Measurements from ENCODE around the gene FNBP1. TPM values are rescaled to one million over a fixed set of nuclear protein-coding genes. Genes with fewer than 3 reads are reported as not detected.
"Not testable (repeated sequence)": the region's sequence is repeated elsewhere in the genome, so short reads cannot be mapped to it uniquely, and the experiment has no call there.

Gene FNBP1
- total RNA-seq, 6 donors from 2014 or later: 34.8 to 85.4 (median 51.6) TPM

DNA sequence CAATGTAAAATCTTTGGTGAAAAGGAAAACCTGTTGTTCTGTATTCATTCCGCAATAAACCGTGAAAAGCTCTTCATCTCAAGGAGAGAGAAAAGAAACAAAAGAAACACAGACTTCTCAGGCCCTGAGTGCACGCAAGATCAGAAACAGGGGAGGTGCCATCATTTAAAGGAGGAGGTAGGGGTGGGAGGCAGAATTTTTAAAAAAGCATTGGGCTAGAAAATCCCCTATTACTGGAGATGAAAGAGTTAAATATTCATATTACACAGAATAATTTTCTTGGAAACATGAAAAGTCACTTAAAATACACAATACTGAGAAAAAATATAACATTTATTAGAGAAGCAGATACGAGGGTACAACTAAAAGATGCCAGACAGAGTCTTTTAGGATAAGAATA, 151.4 kb downstream of the FNBP1 start:
- ATAC-seq (ENCODE audit: low FRiP score in 2 of 2): no peak
- no peak overlapping the region for H3K4me3 ChIP-seq
- TF ChIP-seq POLR2A (IDR thresholded peaks at IDR 0.05): no peak
- TF ChIP-seq CTCF (IDR thresholded peaks at IDR 0.05): no peak
- no peak for TF ChIP-seq EP300 (IDR thresholded peaks at IDR 0.05)
- TF ChIP-seq POLR2AphosphoS5 (IDR thresholded peaks at IDR 0.05): no peak
- no peaks in the 10 kb centered on the region for H3K27me3 ChIP-seq
- 67 to 73% methylated on average over 4 of the region's 4 CpGs for WGBS, 2 donors
- H3K9me3 ChIP-seq: no peaks in the 10 kb centered on the region
- peaks cover 26 to 60% (median 48%) of the 10 kb centered on the region in 4 donors for H3K4me1 ChIP-seq
- H3K36me3 ChIP-seq: peaks cover 0 to 16% (median 2%) of the 10 kb centered on the region in 4 donors
- no peak for DNase-seq
- peak overlapping the region in 3 of 4 donors; percentile 9 to 87 (median 83) for H3K27ac ChIP-seq

- Histone ChIP-seq H3K27ac (peak overlapping the region; percentile 63 to 90 (median 85)), H3K36me3 (peaks cover 0 to 12% (median under 1%) of the 10 kb centered on the region in 4 donors), H3K4me3 (peak overlapping the region in 3 of 4 donors; percentile 16 to 32 (median 32)), H3K4me1 (peaks cover 33 to 67% (median 55%) of the 10 kb centered on the region in 4 donors)
- H3K9me3 ChIP-seq; DNase-seq; H3K27me3 ChIP-seq; ATAC-seq (ENCODE audit: low FRiP score in 2 of 2): not testable (repeated sequence)
- 76 to 79% methylated on average over 14 of the region's 14 CpGs for WGBS, 2 donors
These were observed 152.2 kb downstream of the FNBP1 start for GRCh38 chr9:129890718-129891299.

DNA sequence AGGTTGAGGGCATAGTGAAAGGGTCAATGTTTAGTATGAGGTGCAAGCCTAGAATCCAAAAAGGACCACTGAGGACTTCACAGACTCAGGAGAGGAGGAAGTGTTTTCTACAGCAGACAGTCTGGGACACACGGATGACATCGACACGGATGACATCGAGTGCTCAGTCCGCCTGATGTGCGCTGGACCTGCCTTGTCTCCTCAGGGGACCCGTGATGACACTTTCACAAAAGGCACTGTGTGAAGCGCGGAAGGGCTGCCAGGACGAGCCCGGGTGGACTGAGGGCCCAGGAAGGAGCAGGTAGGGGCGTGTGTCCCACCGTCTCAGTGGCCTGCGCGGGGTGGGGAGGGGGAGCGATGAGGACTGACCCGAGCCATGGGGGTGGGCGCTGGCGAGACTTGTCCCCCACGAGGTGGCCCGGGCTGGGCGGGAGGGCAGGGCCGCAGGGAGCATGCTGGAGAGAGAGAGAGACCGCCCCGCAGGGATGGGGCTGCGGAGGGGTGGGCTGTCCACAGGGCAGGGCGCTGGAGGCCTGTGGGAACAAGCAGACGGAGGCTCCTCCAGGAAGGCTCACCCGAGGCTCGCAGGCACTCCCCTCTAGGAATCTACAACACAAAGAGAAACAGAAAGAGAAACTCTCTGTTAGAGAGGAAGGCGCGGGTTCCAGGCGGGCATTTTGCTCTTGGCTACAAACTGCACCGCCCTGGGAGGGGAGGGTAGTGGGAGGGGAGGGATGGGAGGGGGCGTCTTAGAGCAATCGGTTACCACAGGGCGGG, 152.9 kb downstream of the FNBP1 start:
- peaks cover 38 to 74% (median 60%) of the 10 kb centered on the region in 4 donors for H3K4me1 ChIP-seq
- peak overlapping the region; percentile 63 to 90 (median 85) for H3K27ac ChIP-seq
- peak overlapping the region in 3 of 4 donors; percentile 16 to 32 (median 32) for H3K4me3 ChIP-seq

DNA sequence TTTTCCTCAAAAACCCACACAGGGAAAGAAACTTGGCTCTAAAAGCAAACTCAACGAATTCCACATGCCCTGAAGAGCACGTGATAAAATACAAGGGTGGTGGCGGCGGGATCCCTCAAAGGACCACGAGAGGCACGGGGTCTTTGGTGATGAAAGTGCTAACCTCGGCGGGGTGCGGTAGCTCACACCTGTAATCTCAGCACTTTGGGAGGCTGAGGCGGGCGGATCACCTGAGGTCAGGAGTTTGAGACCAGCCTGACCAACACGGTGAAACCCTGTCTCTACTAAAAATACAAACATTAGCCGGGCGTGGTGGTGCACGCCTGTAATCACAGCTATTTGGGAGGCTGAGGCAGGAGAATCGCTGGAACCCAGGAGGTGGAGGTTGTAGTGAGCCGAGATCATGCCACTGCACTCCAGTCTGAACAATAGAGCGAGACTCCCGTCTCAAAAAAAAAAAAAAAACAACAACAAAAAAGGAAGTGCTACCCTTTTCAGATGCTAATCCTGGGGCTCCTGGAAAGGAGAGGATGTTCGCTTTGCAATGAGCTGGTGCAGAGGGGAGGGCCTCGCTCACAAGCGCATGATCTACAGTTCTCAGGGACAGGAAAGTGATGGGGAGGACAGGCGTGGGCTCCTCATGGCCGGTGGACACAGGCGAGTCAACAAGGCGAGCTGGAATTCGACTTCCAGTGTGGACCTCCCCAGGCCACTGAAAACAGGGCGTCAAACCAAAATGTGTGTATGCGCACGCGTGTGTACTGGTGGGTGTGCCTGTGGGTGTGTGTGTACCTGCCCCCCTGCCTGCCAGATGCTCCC, 153.7 kb downstream of the FNBP1 start:
- ATAC-seq (ENCODE audit: low FRiP score in 2 of 2) (no peak), DNase-seq (no peak)
- no peak for TF ChIP-seq POLR2AphosphoS5 (IDR thresholded peaks at IDR 0.05)
- no peak for TF ChIP-seq CTCF (IDR thresholded peaks at IDR 0.05)
- WGBS, 2 donors: 81 to 83% methylated on average over 30 to 31 of the region's 31 CpGs
- Histone ChIP-seq H3K4me3 (peak overlapping the region in 1 of 4 donors; percentile 22), H3K27me3 (no peaks in the 10 kb centered on the region), H3K36me3 (peaks cover 0 to 4% (median 0%) of the 10 kb centered on the region in 4 donors), H3K4me1 (peaks cover 46 to 82% (median 68%) of the 10 kb centered on the region in 4 donors), H3K27ac (peak overlapping the region; percentile 84 to 90 (median 86)), H3K9me3 (no peaks in the 10 kb centered on the region)

More for the DNA sequence above, 152.9 kb downstream of the FNBP1 start:
- DNase-seq: peak; percentile 54 to 83
- ATAC-seq (ENCODE audit: low FRiP score in 2 of 2): no peak
- TF ChIP-seq CTCF (IDR thresholded peaks at IDR 0.05): no peak
- TF ChIP-seq POLR2AphosphoS5 (IDR thresholded peaks at IDR 0.05): no peak
- TF ChIP-seq EP300 (IDR thresholded peaks at IDR 0.05): no peak
- no peak for TF ChIP-seq POLR2A (IDR thresholded peaks at IDR 0.05)
- 57% methylated on average over 36 to 37 of the region's 37 CpGs for WGBS, 2 donors
- no peaks in the 10 kb centered on the region for H3K9me3 ChIP-seq
- peaks cover 0 to 7% (median 0%) of the 10 kb centered on the region in 4 donors for H3K36me3 ChIP-seq
- no peaks in the 10 kb centered on the region for H3K27me3 ChIP-seq
